Lower lobe of right lung (tissue), 2 donors: Measurements from ENCODE around the gene ACP4. TPM values are rescaled to one million over a fixed set of nuclear protein-coding genes. Genes with fewer than 3 reads are reported as not detected.
"Not testable (repeated sequence)": the region's sequence is repeated elsewhere in the genome, so short reads cannot be mapped to it uniquely, and the experiment has no call there.

Experiments used
- ATAC-seq, 2 donors: fragments of 200-7000 bp; cut with Tn5 transposase; one replicate each; pipeline ENCODE4 v1.9.1; 2020 to 2022; ENCODE audit warnings: mild to moderate bottlenecking in 2 of 2, moderate library complexity in 2 of 2
- DNase-seq: peaks from one replicate; pipeline ENCODE4 v3.0.0-alpha.2; 2020
- H3K27ac ChIP-seq: fragments of 200-600 bp; one replicate; pipeline ENCODE4 v1.8.0; 2022
- H3K27me3 ChIP-seq: fragments of 200-600 bp; one replicate; pipeline ENCODE4 v1.8.0; 2022; ENCODE audit warnings: low read depth
- H3K36me3 ChIP-seq: fragments of 200-600 bp; one replicate; pipeline ENCODE4 v1.8.0; 2022; ENCODE audit warnings: mild to moderate bottlenecking
- H3K4me1 ChIP-seq: fragments of 200-600 bp; one replicate; pipeline ENCODE4 v1.8.0; 2022
- H3K4me3 ChIP-seq: fragments of 200-600 bp; one replicate; pipeline ENCODE4 v1.8.0; 2022; ENCODE audit warnings: mild to moderate bottlenecking
- H3K9me3 ChIP-seq: fragments of 200-600 bp; one replicate; pipeline ENCODE4 v1.8.0; 2022
- intact Hi-C: fragments of 100-400 bp; cut with DNase I; formaldehyde crosslinking; loops from one replicate; pipeline ENCODE4 v1.11.0; 2022
- total RNA-seq: library from RNA; stranded (reverse); fragmentation: NEBNext Ultra II Directional; extraction: Animal tissue kit (Norgen Biotek cat#: 25700); gene quantifications from one replicate; pipeline ENCODE4 v1.2.1, GENCODE V29; 2021
- TF ChIP-seq, protein P1 (sequence below): fragments of 200-600 bp; IDR thresholded peaks from one replicate; pipeline ENCODE4 v1.8.0; 2022; ENCODE audit warnings: antibody characterized with exemption, mild to moderate bottlenecking
- donor health status: DM: no; HTN: yes; CAD: no; lungs with severe emphysema.

ACP4 gene
- total RNA-seq, 1 donor from 2014 or later = not detected

- no peaks in the 10 kb centered on the region for H3K9me3 ChIP-seq
- ATAC-seq (no peak), DNase-seq (no peak)
- no peak overlapping the region for H3K4me3 ChIP-seq
- H3K36me3 ChIP-seq = no peaks in the 10 kb centered on the region
- no peaks in the 10 kb centered on the region for H3K4me1 ChIP-seq
- intact Hi-C loops = no loop called here
- no peak overlapping the region for H3K27ac ChIP-seq
- TF ChIP-seq, protein P1, sequence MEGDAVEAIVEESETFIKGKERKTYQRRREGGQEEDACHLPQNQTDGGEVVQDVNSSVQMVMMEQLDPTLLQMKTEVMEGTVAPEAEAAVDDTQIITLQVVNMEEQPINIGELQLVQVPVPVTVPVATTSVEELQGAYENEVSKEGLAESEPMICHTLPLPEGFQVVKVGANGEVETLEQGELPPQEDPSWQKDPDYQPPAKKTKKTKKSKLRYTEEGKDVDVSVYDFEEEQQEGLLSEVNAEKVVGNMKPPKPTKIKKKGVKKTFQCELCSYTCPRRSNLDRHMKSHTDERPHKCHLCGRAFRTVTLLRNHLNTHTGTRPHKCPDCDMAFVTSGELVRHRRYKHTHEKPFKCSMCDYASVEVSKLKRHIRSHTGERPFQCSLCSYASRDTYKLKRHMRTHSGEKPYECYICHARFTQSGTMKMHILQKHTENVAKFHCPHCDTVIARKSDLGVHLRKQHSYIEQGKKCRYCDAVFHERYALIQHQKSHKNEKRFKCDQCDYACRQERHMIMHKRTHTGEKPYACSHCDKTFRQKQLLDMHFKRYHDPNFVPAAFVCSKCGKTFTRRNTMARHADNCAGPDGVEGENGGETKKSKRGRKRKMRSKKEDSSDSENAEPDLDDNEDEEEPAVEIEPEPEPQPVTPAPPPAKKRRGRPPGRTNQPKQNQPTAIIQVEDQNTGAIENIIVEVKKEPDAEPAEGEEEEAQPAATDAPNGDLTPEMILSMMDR = no peak
- peaks cover 16% of the 10 kb centered on the region for H3K27me3 ChIP-seq
These were observed 40.2 kb upstream of the ACP4 start for GRCh38 chr19:50750010-50750409.

DNA sequence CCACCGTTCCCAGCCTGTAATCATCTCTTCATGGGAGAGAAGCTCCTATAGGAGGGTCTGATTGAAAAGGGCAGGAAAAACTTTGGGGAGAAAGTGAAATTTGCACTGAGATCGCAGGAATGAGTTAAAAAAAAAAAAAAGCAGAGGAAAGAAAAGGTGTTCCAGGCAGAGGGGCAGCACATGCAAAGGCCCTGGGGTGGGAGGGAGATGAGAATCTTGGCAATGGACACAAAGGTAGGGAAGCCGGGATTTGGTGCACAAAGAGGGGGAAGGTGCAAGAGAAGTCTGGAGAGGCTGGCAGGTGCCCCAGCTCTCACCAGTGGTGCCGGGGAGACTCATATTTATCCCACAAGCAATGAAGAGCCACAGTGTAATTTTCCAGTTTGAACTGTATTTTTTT is 36.3 kb upstream of the ACP4 start:
- Histone ChIP-seq H3K4me1 (no peaks in the 10 kb centered on the region), H3K27me3 (peaks cover 24% of the 10 kb centered on the region), H3K9me3 (no peaks in the 10 kb centered on the region), H3K27ac (no peak overlapping the region), H3K4me3 (no peak overlapping the region), H3K36me3 (no peaks in the 10 kb centered on the region)
- intact Hi-C loops = no loop called here
- ATAC-seq = no peak
- no peak for DNase-seq
- TF ChIP-seq, protein P1 = no peak

DNA sequence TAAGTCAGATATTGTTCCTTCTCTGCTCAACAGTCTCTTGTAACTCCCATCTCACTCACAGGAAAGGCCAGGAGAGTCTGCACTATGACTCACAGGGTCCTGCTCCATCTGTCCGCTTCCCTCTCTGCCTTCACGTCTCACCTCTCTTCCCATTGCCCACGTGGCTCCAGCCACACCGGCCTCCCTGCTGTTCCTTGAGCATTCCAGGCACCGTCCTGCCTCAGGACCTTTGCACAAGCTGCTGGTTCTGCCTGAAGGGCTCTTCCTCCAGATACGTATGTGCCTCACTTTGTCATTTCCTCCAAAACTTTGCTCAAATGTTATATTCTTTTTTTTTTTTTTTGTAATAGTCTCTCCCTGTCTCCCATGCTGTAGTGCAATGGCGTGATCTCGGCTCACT is 34.0 kb upstream of the ACP4 start:
- H3K4me1 ChIP-seq, H3K9me3 ChIP-seq, DNase-seq, ATAC-seq, intact Hi-C loops, H3K36me3 ChIP-seq, H3K27ac ChIP-seq, H3K4me3 ChIP-seq: not testable (repeated sequence)
- peaks cover 24% of the 10 kb centered on the region for H3K27me3 ChIP-seq

GRCh38 chr19:50757624-50758023 is 32.6 kb upstream of the ACP4 start:
- H3K4me1 ChIP-seq, ATAC-seq, H3K4me3 ChIP-seq, intact Hi-C loops, H3K9me3 ChIP-seq, H3K36me3 ChIP-seq, H3K27ac ChIP-seq, DNase-seq: not testable (repeated sequence)
- peaks cover 24% of the 10 kb centered on the region for H3K27me3 ChIP-seq

DNA sequence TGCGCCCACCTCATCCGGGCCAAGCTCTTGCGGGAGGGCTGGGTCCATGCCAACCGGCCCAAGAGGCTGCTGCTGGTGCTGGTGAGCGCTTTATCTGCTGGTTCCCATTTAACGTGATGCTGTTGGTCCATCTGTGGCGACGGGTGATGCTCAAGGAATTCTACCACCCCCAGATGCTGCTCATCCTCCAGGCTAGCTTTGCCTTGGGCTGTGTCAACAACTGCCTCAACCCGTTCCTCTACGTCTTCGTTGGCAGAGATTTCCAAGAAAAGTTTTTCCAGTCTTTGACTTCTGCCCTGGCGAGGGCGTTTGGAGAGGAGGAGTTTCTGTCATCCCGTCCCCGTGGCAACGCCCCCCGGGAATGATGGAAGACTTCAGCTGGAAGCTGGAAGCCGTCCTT is 31.1 kb upstream of the ACP4 start:
- H3K27ac ChIP-seq, H3K9me3 ChIP-seq, DNase-seq, H3K4me1 ChIP-seq, intact Hi-C loops, ATAC-seq, H3K36me3 ChIP-seq, H3K4me3 ChIP-seq: not testable (repeated sequence)
- H3K27me3 ChIP-seq = peaks cover 14% of the 10 kb centered on the region

- TF ChIP-seq, protein P1 = no peak
- Histone ChIP-seq H3K9me3 (no peaks in the 10 kb centered on the region), H3K27ac (no peak overlapping the region), H3K27me3 (peaks cover 9% of the 10 kb centered on the region), H3K36me3 (no peaks in the 10 kb centered on the region), H3K4me3 (no peak overlapping the region), H3K4me1 (no peaks in the 10 kb centered on the region)
- no peak for DNase-seq
- intact Hi-C loops = no loop called here
- no peak for ATAC-seq
These were observed 30.3 kb upstream of the ACP4 start for GRCh38 chr19:50759886-50760285.

DNA sequence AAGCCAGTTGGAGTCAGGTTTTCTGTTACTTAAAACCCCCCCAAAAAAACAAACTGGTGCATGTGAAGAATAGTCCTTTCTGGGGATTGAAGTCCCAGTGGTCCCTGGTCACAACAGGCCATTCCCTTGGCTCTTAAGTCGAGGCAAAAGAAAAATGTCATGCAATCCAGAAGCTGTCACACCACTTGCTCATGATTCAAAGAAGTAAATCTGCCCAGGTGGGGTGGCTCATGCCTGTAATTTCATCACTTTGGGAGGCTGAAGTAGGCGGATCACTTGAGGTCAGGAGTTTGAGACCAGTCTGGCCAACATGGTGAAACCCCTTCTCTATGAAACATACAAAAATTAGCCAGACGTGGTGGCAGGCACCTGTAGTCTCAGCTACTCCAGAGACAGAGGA is 28.7 kb upstream of the ACP4 start:
- H3K36me3 ChIP-seq, intact Hi-C loops, DNase-seq, H3K9me3 ChIP-seq, H3K4me1 ChIP-seq, H3K27ac ChIP-seq, H3K4me3 ChIP-seq, ATAC-seq, H3K27me3 ChIP-seq: not testable (repeated sequence)

- H3K27ac ChIP-seq, intact Hi-C loops, H3K4me3 ChIP-seq, H3K27me3 ChIP-seq, H3K36me3 ChIP-seq, H3K9me3 ChIP-seq, ATAC-seq, H3K4me1 ChIP-seq, DNase-seq: not testable (repeated sequence)
These were observed 26.7 kb upstream of the ACP4 start for GRCh38 chr19:50763521-50763920.
